Testis (tissue), 3 donors: Measurements from ENCODE around the gene BLM. TPM values are rescaled to one million over a fixed set of nuclear protein-coding genes. Genes with fewer than 3 reads are reported as not detected.

Source experiments
- DNase-seq: peaks from one replicate; pipeline ENCODE4 v3.0.0-alpha.2; 2019
- H3K27ac ChIP-seq, 2 donors: fragments of 200-600 bp; sonication (generic); one replicate each; pipeline ENCODE4 v1.5.1; 2019
- H3K27me3 ChIP-seq: fragments of 200-600 bp; sonication (generic); one replicate; pipeline ENCODE4 v1.5.1; 2019
- H3K36me3 ChIP-seq: fragments of 200-600 bp; sonication (generic); one replicate; pipeline ENCODE4 v1.5.1; 2017; ENCODE audit warnings: low read depth; ENCODE audit errors: missing control alignments
- H3K4me1 ChIP-seq: fragments of 200-600 bp; sonication (generic); one replicate; pipeline ENCODE4 v1.5.1; 2019
- H3K4me3 ChIP-seq, 2 donors: fragments of 200-600 bp; sonication (generic); one replicate each; pipeline ENCODE4 v1.5.1; 2017 to 2019
- H3K9me3 ChIP-seq: fragments of 200-600 bp; sonication (generic); one replicate; pipeline ENCODE4 v1.5.1; 2017
- POLR2A ChIP-seq: fragments of 450-650 bp; IDR thresholded peaks from one replicate; pipeline ENCODE4 v1.6.1; 2017; ENCODE audit warnings: antibody characterized with exemption, mild to moderate bottlenecking, moderate library complexity
- WGBS, 2 donors: methylation state at CpG; one replicate each; pipeline ENCODE4 v1.1.5; 2018; 5-methylcytosine and 5-hydroxymethylcytosine counted together
- intact Hi-C: fragments of 100-400 bp; cut with DNase I; formaldehyde crosslinking; loops from one replicate; pipeline ENCODE4 v1.15.1; 2023; ENCODE audit warnings: low total_unique reads
- polyA plus RNA-seq: library from polyadenylated mRNA; stranded (reverse); fragments of 350-450 nt; fragmentation: Illumina TruSeq; extraction: RNeasy Lipid Tissue Mini Kit (QIAGEN cat#74804); gene quantifications from one replicate; pipeline ENCODE4 v1.2.3, GENCODE V29; 2014; ENCODE audit warnings: low read depth, low replicate concordance; ENCODE audit not compliant: insufficient read depth
- total RNA-seq, 2 donors: library from RNA; depleted of rRNA; stranded (reverse); fragments of >200 nt; gene quantifications; one replicate each; pipeline ENCODE4 v1.2.3, GENCODE V29; 2016
- TF ChIP-seq, protein P1 (sequence below), 3 experiments: fragments of 450-650 bp in 2 of 3; fragments of 200-600 bp in 1 of 3; sonication (generic) in 1 of 3; IDR thresholded peaks; one replicate each; pipeline ENCODE4 v1.5.1; 2016 to 2019; ENCODE audit warnings: antibody characterized with exemption in 3 of 3, mild to moderate bottlenecking in 2 of 3, moderate library complexity in 1 of 3

Gene BLM
- total and polyA plus RNA-seq, 3 donors from 2014 or later = 5.8 to 6.7 (median 5.9) TPM

DNA sequence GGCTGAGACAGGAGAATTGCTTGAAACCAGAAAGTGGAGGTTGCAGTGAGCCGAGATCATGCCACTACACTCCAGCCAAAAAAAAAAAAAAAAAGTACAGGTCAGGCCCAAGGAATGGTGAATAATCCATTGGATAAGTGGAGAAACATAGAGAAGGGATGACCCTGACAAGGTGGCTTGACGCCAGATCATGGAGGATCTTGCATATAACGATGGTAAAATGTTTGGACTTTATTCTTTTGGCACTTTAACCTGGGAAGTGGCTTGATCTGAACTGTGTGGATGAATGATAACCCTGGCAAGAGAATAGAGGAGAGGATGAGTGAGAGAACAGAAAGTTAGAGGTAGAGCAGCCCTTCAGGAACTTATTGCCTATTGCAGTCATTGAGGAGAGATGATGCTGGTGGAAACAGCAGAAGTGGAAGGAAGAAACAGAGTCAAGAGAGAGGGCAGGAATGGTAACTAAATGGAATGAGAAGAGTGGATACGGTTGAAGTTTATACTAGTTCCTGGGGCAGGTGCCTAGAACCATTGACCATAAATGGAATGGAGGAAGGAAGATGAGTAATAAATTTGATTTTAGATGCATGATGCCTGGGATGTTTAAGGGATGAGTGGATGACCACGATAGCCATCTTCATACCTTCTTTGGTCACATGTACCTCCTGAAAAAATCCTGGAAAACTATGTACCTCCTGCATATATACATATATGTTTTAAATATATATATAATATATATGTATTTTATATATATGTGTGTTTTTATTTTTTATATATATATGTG is 57.8 kb downstream of the BLM start:
- intact Hi-C loops = no loop called here
- no peaks in the 10 kb centered on the region for H3K36me3 ChIP-seq
- H3K4me3 ChIP-seq = no peak overlapping the region
- WGBS, 2 donors = 87 to 93% methylated on average over 5 of the region's 5 CpGs
- TF ChIP-seq, protein P1, sequence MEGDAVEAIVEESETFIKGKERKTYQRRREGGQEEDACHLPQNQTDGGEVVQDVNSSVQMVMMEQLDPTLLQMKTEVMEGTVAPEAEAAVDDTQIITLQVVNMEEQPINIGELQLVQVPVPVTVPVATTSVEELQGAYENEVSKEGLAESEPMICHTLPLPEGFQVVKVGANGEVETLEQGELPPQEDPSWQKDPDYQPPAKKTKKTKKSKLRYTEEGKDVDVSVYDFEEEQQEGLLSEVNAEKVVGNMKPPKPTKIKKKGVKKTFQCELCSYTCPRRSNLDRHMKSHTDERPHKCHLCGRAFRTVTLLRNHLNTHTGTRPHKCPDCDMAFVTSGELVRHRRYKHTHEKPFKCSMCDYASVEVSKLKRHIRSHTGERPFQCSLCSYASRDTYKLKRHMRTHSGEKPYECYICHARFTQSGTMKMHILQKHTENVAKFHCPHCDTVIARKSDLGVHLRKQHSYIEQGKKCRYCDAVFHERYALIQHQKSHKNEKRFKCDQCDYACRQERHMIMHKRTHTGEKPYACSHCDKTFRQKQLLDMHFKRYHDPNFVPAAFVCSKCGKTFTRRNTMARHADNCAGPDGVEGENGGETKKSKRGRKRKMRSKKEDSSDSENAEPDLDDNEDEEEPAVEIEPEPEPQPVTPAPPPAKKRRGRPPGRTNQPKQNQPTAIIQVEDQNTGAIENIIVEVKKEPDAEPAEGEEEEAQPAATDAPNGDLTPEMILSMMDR (IDR thresholded peaks at IDR 0.05) = no peak
- TF ChIP-seq POLR2A = no peak
- H3K27me3 ChIP-seq = no peaks in the 10 kb centered on the region
- DNase-seq = no peak
- no peaks in the 10 kb centered on the region for H3K4me1 ChIP-seq
- no peak overlapping the region for H3K27ac ChIP-seq
- H3K9me3 ChIP-seq = no peaks in the 10 kb centered on the region

- H3K4me1 ChIP-seq = no peaks in the 10 kb centered on the region
- H3K9me3 ChIP-seq = no peaks in the 10 kb centered on the region
- no peak overlapping the region for H3K27ac ChIP-seq
- 89 to 93% methylated on average over 3 of the region's 3 CpGs for WGBS, 2 donors
- no peak for DNase-seq
- H3K36me3 ChIP-seq = no peaks in the 10 kb centered on the region
- no peak overlapping the region for H3K4me3 ChIP-seq
- TF ChIP-seq POLR2A = no peak
- TF ChIP-seq, protein P1 (IDR thresholded peaks at IDR 0.05) = no peak
- intact Hi-C loops = no loop called here
- H3K27me3 ChIP-seq = no peaks in the 10 kb centered on the region
Measured at GRCh38 chr15:90780916-90781315, 63.8 kb downstream of the BLM start.

GRCh38 chr15:90782442-90782841 is 65.3 kb downstream of the BLM start:
- TF ChIP-seq, protein P1 (IDR thresholded peaks at IDR 0.05) = no peak
- TF ChIP-seq POLR2A = no peak
- H3K4me1 ChIP-seq = no peaks in the 10 kb centered on the region
- DNase-seq = no peak
- no peaks in the 10 kb centered on the region for H3K9me3 ChIP-seq
- H3K36me3 ChIP-seq = no peaks in the 10 kb centered on the region
- 78 to 80% methylated on average over 2 of the region's 2 CpGs for WGBS, 2 donors
- no peaks in the 10 kb centered on the region for H3K27me3 ChIP-seq
- intact Hi-C loops = no loop called here
- no peak overlapping the region for H3K4me3 ChIP-seq
- H3K27ac ChIP-seq = no peak overlapping the region

- H3K4me3 ChIP-seq = no peak overlapping the region
- no peak for TF ChIP-seq POLR2A
- TF ChIP-seq, protein P1 (IDR thresholded peaks at IDR 0.05) = no peak
- no peaks in the 10 kb centered on the region for H3K4me1 ChIP-seq
- no peak overlapping the region for H3K27ac ChIP-seq
- intact Hi-C loops = no loop called here
- 89 to 96% methylated on average over 3 of the region's 3 CpGs for WGBS, 2 donors
- H3K27me3 ChIP-seq = no peaks in the 10 kb centered on the region
- no peak for DNase-seq
- no peaks in the 10 kb centered on the region for H3K9me3 ChIP-seq
- H3K36me3 ChIP-seq = no peaks in the 10 kb centered on the region
Measured at GRCh38 chr15:90787881-90788280, 70.7 kb downstream of the BLM start.

DNA sequence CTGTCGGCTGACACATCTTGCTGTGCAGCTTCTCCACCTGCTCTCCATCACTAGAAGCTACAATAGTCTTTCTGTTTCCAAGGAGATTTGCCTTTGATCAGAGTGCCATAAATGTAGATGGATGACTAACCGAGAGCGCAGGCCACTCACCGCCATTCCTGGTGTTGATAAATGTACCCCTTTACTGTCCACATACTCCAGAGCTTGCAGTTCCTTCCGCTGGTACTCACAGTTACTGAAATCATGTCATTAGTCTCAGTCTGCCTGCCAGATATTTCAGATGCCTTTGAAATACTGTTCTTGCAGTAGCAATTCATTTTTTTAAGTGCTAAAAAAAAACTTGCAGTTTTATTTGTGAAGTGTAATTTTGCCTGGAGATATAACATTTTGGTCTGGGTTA is 72.3 kb downstream of the BLM start:
- H3K27me3 ChIP-seq = no peaks in the 10 kb centered on the region
- H3K4me3 ChIP-seq = no peak overlapping the region
- TF ChIP-seq, protein P1 (IDR thresholded peaks at IDR 0.05) = no peak
- TF ChIP-seq POLR2A = no peak
- intact Hi-C loops = no loop called here
- no peak for DNase-seq
- no peak overlapping the region for H3K27ac ChIP-seq
- no peaks in the 10 kb centered on the region for H3K4me1 ChIP-seq
- H3K36me3 ChIP-seq = no peaks in the 10 kb centered on the region
- H3K9me3 ChIP-seq = no peaks in the 10 kb centered on the region
- 95 to 96% methylated on average over 5 of the region's 5 CpGs for WGBS, 2 donors
